Stimulated activated naive CD8-positive, alpha-beta T cell treated with anti-CD3 and anti-CD28 coated beads, Interleukin-15, Interleukin-2, amounts not matched to agents 100 ng/mL and 50 ng/mL, for 24 hours (primary cell): Measurements from ENCODE around the gene PANX2.
"Not testable (repeated sequence)": the region's sequence is repeated elsewhere in the genome, so short reads cannot be mapped to it uniquely, and the experiment has no call there.

ENCODE experiments used
- H3K27ac Mint-ChIP-seq: one replicate; pipeline ENCODE4 v1.8.0; 2021; ENCODE audit warnings: mild to moderate bottlenecking, mixed read lengths
- H3K27me3 Mint-ChIP-seq: one replicate; pipeline ENCODE4 v1.8.0; 2021; ENCODE audit warnings: mixed read lengths
- H3K36me3 Mint-ChIP-seq: one replicate; pipeline ENCODE4 v1.8.0; 2021; ENCODE audit warnings: low read depth, mixed read lengths
- H3K4me1 Mint-ChIP-seq: one replicate; pipeline ENCODE4 v1.8.0; 2021; ENCODE audit warnings: low read depth, mixed read lengths
- H3K4me3 Mint-ChIP-seq: one replicate; pipeline ENCODE4 v1.8.0; 2021; ENCODE audit warnings: mild to moderate bottlenecking, mixed read lengths
- H3K9me3 Mint-ChIP-seq: one replicate; pipeline ENCODE4 v1.8.0; 2021; ENCODE audit warnings: mixed read lengths

Gene PANX2

GRCh38 chr22:50143096-50143495 lies 27.4 kb upstream of the PANX2 start:
- H3K27ac Mint-ChIP-seq: no peak overlapping the region
- H3K4me3 Mint-ChIP-seq: no peak overlapping the region
- H3K9me3 Mint-ChIP-seq: no peaks in the 10 kb centered on the region
- peaks cover 9% of the 10 kb centered on the region for H3K27me3 Mint-ChIP-seq
- H3K4me1 Mint-ChIP-seq: peaks cover 4% of the 10 kb centered on the region
- no peaks in the 10 kb centered on the region for H3K36me3 Mint-ChIP-seq

GRCh38 chr22:50144005-50144614 lies 26.4 kb upstream of the PANX2 start:
- Mint-ChIP-seq H3K36me3 (no peaks in the 10 kb centered on the region), H3K4me3 (no peak overlapping the region), H3K27me3 (peaks cover 9% of the 10 kb centered on the region), H3K4me1 (peaks cover 7% of the 10 kb centered on the region), H3K9me3 (no peaks in the 10 kb centered on the region), H3K27ac (no peak overlapping the region)

GRCh38 chr22:50145721-50146438 lies 24.7 kb upstream of the PANX2 start:
- Mint-ChIP-seq H3K36me3 (no peaks in the 10 kb centered on the region), H3K27ac (no peak overlapping the region), H3K4me1 (peaks cover 10% of the 10 kb centered on the region), H3K27me3 (peaks cover 6% of the 10 kb centered on the region), H3K4me3 (no peak overlapping the region), H3K9me3 (no peaks in the 10 kb centered on the region)

- peaks cover 10% of the 10 kb centered on the region for H3K4me1 Mint-ChIP-seq
- no peak overlapping the region for H3K27ac Mint-ChIP-seq
- no peak overlapping the region for H3K4me3 Mint-ChIP-seq
- no peaks in the 10 kb centered on the region for H3K36me3 Mint-ChIP-seq
- H3K9me3 Mint-ChIP-seq: no peaks in the 10 kb centered on the region
- H3K27me3 Mint-ChIP-seq: peaks cover 6% of the 10 kb centered on the region
These were observed 23.9 kb upstream of the PANX2 start for GRCh38 chr22:50146439-50147238.

- not testable (repeated sequence) for H3K4me1 Mint-ChIP-seq, H3K9me3 Mint-ChIP-seq, H3K36me3 Mint-ChIP-seq, H3K27me3 Mint-ChIP-seq, H3K27ac Mint-ChIP-seq, H3K4me3 Mint-ChIP-seq
These were observed 23.0 kb upstream of the PANX2 start for GRCh38 chr22:50147258-50148165.

GRCh38 chr22:50148166-50148500 lies 22.4 kb upstream of the PANX2 start:
- Mint-ChIP-seq H3K4me3 (no peak overlapping the region), H3K27ac (no peak overlapping the region), H3K4me1 (peaks cover 10% of the 10 kb centered on the region), H3K9me3 (no peaks in the 10 kb centered on the region), H3K36me3 (no peaks in the 10 kb centered on the region), H3K27me3 (no peaks in the 10 kb centered on the region)

- Mint-ChIP-seq H3K36me3 (no peaks in the 10 kb centered on the region), H3K4me1 (peaks cover 10% of the 10 kb centered on the region), H3K27me3 (no peaks in the 10 kb centered on the region), H3K27ac (no peak overlapping the region), H3K4me3 (no peak overlapping the region), H3K9me3 (no peaks in the 10 kb centered on the region)
These were observed 21.4 kb upstream of the PANX2 start for GRCh38 chr22:50148991-50149721.

- peaks cover 10% of the 10 kb centered on the region for H3K4me1 Mint-ChIP-seq
- H3K27ac Mint-ChIP-seq: no peak overlapping the region
- no peak overlapping the region for H3K4me3 Mint-ChIP-seq
- H3K27me3 Mint-ChIP-seq: no peaks in the 10 kb centered on the region
- no peaks in the 10 kb centered on the region for H3K9me3 Mint-ChIP-seq
- no peaks in the 10 kb centered on the region for H3K36me3 Mint-ChIP-seq
These were observed 20.1 kb upstream of the PANX2 start for GRCh38 chr22:50150161-50151129.

GRCh38 chr22:50151571-50152537 lies 18.7 kb upstream of the PANX2 start:
- no peak overlapping the region for H3K27ac Mint-ChIP-seq
- H3K27me3 Mint-ChIP-seq: no peaks in the 10 kb centered on the region
- H3K36me3 Mint-ChIP-seq: no peaks in the 10 kb centered on the region
- H3K4me3 Mint-ChIP-seq: no peak overlapping the region
- H3K9me3 Mint-ChIP-seq: no peaks in the 10 kb centered on the region
- H3K4me1 Mint-ChIP-seq: peaks cover 6% of the 10 kb centered on the region

GRCh38 chr22:50153056-50153755 lies 17.3 kb upstream of the PANX2 start:
- Mint-ChIP-seq H3K27ac (no peak overlapping the region), H3K4me3 (no peak overlapping the region), H3K27me3 (no peaks in the 10 kb centered on the region), H3K9me3 (no peaks in the 10 kb centered on the region), H3K36me3 (no peaks in the 10 kb centered on the region), H3K4me1 (peaks cover 6% of the 10 kb centered on the region)

GRCh38 chr22:50153756-50154140 lies 16.8 kb upstream of the PANX2 start:
- Mint-ChIP-seq H3K27me3 (no peaks in the 10 kb centered on the region), H3K27ac (no peak overlapping the region), H3K36me3 (no peaks in the 10 kb centered on the region), H3K4me1 (peaks cover 6% of the 10 kb centered on the region), H3K9me3 (no peaks in the 10 kb centered on the region), H3K4me3 (no peak overlapping the region)

- H3K9me3 Mint-ChIP-seq: no peaks in the 10 kb centered on the region
- H3K4me3 Mint-ChIP-seq: no peak overlapping the region
- H3K27me3 Mint-ChIP-seq: peaks cover 6% of the 10 kb centered on the region
- no peak overlapping the region for H3K27ac Mint-ChIP-seq
- H3K4me1 Mint-ChIP-seq: no peaks in the 10 kb centered on the region
- H3K36me3 Mint-ChIP-seq: no peaks in the 10 kb centered on the region
These were observed 12.7 kb upstream of the PANX2 start for GRCh38 chr22:50157709-50158375.
